GM12878 (cell line): ENCODE data around the gene PGBD4. TPM values are rescaled to one million over a fixed set of nuclear protein-coding genes. Genes with fewer than 3 reads are reported as not detected.

Experiments
- ASH2L ChIP-seq: fragments of 300-600, 200-600 bp; sonication (generic); IDR thresholded peaks from 2 replicates; pipeline ENCODE4 v1.6.1; 2017; ENCODE audit warnings: low read depth, mild to moderate bottlenecking, borderline replicate concordance
- BCL3 ChIP-seq: IDR thresholded peaks from 2 replicates; pipeline ENCODE4 v1.6.1; 2011; ENCODE audit warnings: borderline replicate concordance, low read depth, mild to moderate bottlenecking, moderate library complexity, low read length; ENCODE audit not compliant: insufficient read depth, poor library complexity, severe bottlenecking
- BCLAF1 ChIP-seq: fragments of 450-650 bp; IDR thresholded peaks from 2 replicates; pipeline ENCODE4 v1.6.1; 2017; ENCODE audit warnings: antibody characterized with exemption, mild to moderate bottlenecking, moderate library complexity
- CBFB ChIP-seq: IDR thresholded peaks from 2 replicates; pipeline ENCODE4 v1.6.1; 2016; ENCODE audit warnings: antibody characterized with exemption, low read depth
- IKZF2 ChIP-seq, 2 experiments: fragments of 450-650 bp; IDR thresholded peaks; 2 replicates each; pipeline ENCODE4 v1.6.1; 2017; ENCODE audit warnings: mild to moderate bottlenecking in 2 of 2, moderate library complexity in 2 of 2
- MYC ChIP-seq: IDR thresholded peaks from 2 replicates; pipeline ENCODE4 v1.6.1; 2011; ENCODE audit warnings: mild to moderate bottlenecking, low read length, moderate library complexity, inconsistent platforms; ENCODE audit not compliant: insufficient read depth, insufficient replicate concordance, insufficient read length, severe bottlenecking
- NR2C2 ChIP-seq: IDR thresholded peaks from 2 replicates; pipeline ENCODE4 v1.6.1; 2011; ENCODE audit warnings: borderline replicate concordance, low read depth; ENCODE audit not compliant: control insufficient read depth, insufficient read length
- PAX8 ChIP-seq: fragments of 450-650 bp; IDR thresholded peaks from 2 replicates; pipeline ENCODE4 v1.6.1; 2017; ENCODE audit warnings: mild to moderate bottlenecking, moderate library complexity
- POLR2AphosphoS2 ChIP-seq: IDR thresholded peaks from 2 replicates; pipeline ENCODE4 v1.6.1; 2011; ENCODE audit warnings: low read depth, mild to moderate bottlenecking, low read length, improper control_type of control experiment, moderate library complexity
- PRDM15 ChIP-seq: fragments of 450-650 bp; formaldehyde crosslinking; IDR thresholded peaks from 2 replicates; pipeline ENCODE4 v1.4.0; 2020; ENCODE audit warnings: mild to moderate bottlenecking, moderate library complexity
- RCOR1 ChIP-seq: conservative IDR thresholded peaks from 2 replicates; pipeline ENCODE4 v1.6.1; 2012; ENCODE audit warnings: low read depth, low read length, improper control_type of control experiment
- SMAD1 ChIP-seq: fragments of 450-650 bp; IDR thresholded peaks from 2 replicates; pipeline ENCODE4 v1.6.1; 2018; ENCODE audit warnings: mild to moderate bottlenecking, low read depth; ENCODE audit not compliant: partially characterized antibody
- SREBF1 ChIP-seq: IDR thresholded peaks from 2 replicates; pipeline ENCODE4 v1.6.1; 2012; ENCODE audit warnings: mild to moderate bottlenecking, low read length
- STAT3 ChIP-seq: IDR thresholded peaks from 2 replicates; pipeline ENCODE4 v1.6.1; 2011; ENCODE audit warnings: low read depth, low read length, improper control_type of control experiment
- YY1 ChIP-seq: IDR thresholded peaks from 2 replicates; pipeline ENCODE4 v1.6.1; 2011; ENCODE audit warnings: low read depth, mild to moderate bottlenecking, low read length
- ZBTB40 ChIP-seq: fragments of 450-650 bp; IDR thresholded peaks from 2 replicates; pipeline ENCODE4 v1.6.1; 2016; ENCODE audit warnings: mild to moderate bottlenecking, moderate library complexity, borderline replicate concordance
- polyA plus RNA-seq, 11 experiments: library from polyadenylated mRNA; depleted of rRNA in 4 of 11; unstranded in 6 of 11; stranded (reverse) in 5 of 11; fragments of >200 nt; fragmentation: Nextera tagmentation in 4 of 11; fragmentation: Illumina TruSeq in 1 of 11; extraction: Ambion mirVana in 4 of 11; extraction: Trizol in 1 of 11; gene quantifications; 1 replicate in 1 of 11; 2 replicates in 10 of 11; pipeline versions ENCODE4 v1.2.1 to v1.2.3, GENCODE V29; 2011 to 2016; ENCODE audit warnings: inconsistent platforms in 2 of 11, missing spikeins in 2 of 11, low read depth in 1 of 11
- total RNA-seq, 4 experiments: library from RNA; depleted of rRNA in 3 of 4; stranded (reverse); fragments of >200 nt in 3 of 4; fragmentation: Illumina TruSeq in 1 of 4; extraction: Trizol in 1 of 4; gene quantifications; 2 replicates each; pipeline versions ENCODE4 v1.2.1 to v1.2.3, GENCODE V29; 2013 to 2021

PGBD4 gene
- total and polyA plus RNA-seq, 10 of the 15 experiments (the other 5 are each of a cell fraction or from before 2014, with no cell fraction given), result 1.2 to 5.8 (median 2.8) TPM

GRCh38 chr15:34101366-34102174 lies at the start of gene PGBD4, which contains the start of gene EMC7 (continued):
- TF ChIP-seq MYC, result peak; percentile 37
- TF ChIP-seq BCL3, result peak; percentile 10
- 0 out of 2 replicates have a peak, but pooled peaks have one; percentile 16 for TF ChIP-seq RCOR1
- TF ChIP-seq ZBTB40, result peak; percentile 91
- TF ChIP-seq BCLAF1, result no peak
- peak; percentile 78 for TF ChIP-seq CBFB
- TF ChIP-seq IKZF2 (IDR thresholded peaks at IDR 0.05), result peak; percentile 37; a peak in 2 of 4 replicates
- TF ChIP-seq SMAD1, result peak; percentile 12
- TF ChIP-seq STAT3, result no peak
- peak; percentile 99 for TF ChIP-seq YY1
- TF ChIP-seq PAX8, result no peak
- no peak for TF ChIP-seq PRDM15 (CRISPR knock-in tag)
- TF ChIP-seq ASH2L, result no peak
- TF ChIP-seq NR2C2, result no peak
- TF ChIP-seq POLR2AphosphoS2, result peak; percentile 85
- TF ChIP-seq SREBF1, result no peak; the same call in none of the 2 replicates
